Measurements from ENCODE around the gene CHMP4A. TPM values are rescaled to one million over a fixed set of nuclear protein-coding genes. Genes with fewer than 3 reads are reported as not detected.
"Not testable (repeated sequence)": the region's sequence is repeated elsewhere in the genome, so short reads cannot be mapped to it uniquely, and the experiment has no call there.

CHMP4A gene
- total RNA-seq, 1 donor from 2014 or later: 96.5 TPM

DNA sequence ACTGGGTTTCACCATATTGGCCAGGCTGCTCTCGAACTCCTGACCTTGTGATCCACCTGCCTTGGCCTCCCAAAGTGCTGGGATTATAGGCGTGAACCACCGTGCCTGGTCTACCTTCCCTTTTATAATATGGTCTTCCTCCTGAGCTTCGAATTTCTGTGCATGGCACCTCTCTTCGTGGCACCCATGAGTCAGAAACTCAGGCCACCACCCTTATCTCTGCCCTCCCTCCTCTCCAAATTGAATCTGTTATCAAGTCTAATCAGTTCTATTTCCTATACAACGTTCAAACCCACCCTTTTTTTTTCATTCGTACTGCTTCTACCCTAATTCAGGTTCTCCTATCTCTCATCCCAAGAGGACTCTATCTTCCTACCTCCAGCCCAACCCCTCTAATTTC is 34.1 kb upstream of the CHMP4A start:
- intact Hi-C loops (cut with micrococcal nuclease): no loop called here

DNA sequence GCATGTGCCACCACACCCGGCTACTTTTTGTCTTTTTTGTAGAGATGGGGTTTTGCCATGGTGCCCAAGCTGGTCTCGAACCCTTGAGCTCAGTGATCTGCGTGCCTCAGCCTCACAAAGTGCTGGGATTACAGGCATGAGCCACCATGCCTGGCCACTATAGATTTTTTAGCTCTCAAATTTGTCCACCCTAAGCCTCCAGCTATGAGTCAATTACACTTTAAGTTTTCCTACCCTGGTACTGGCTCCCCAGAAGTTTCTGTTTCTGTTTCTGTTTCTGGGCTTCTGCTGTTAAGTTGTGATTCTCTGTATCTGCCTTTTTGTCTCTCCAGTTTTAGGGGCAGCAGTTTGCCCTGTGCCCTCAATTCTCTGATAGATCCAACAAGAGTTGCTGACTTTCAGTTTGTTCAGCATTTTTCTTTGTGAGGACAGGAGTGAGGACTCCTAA is 33.5 kb upstream of the CHMP4A start:
- intact Hi-C loops (cut with micrococcal nuclease): no loop called here

DNA sequence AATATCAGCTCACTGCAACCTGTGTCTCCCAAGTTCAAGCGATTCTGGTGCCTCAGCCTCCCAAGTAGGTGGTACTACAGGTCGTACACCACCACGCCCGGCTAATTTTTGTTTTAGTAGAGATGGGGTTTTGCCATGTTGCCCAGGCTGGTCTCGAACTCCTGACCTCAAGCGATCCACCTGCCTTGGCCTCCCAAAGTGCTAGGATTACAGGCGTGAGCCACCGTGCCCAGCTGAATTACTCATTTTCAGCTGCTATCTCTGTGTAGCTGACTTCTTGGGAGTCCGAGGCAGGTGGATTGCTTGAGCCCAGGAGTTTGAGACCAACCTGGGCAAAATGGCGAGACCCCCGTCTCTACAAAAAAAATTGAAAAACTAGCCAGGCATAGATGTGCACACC is 32.1 kb upstream of the CHMP4A start:
- intact Hi-C loops (cut with micrococcal nuclease): not testable (repeated sequence)

DNA sequence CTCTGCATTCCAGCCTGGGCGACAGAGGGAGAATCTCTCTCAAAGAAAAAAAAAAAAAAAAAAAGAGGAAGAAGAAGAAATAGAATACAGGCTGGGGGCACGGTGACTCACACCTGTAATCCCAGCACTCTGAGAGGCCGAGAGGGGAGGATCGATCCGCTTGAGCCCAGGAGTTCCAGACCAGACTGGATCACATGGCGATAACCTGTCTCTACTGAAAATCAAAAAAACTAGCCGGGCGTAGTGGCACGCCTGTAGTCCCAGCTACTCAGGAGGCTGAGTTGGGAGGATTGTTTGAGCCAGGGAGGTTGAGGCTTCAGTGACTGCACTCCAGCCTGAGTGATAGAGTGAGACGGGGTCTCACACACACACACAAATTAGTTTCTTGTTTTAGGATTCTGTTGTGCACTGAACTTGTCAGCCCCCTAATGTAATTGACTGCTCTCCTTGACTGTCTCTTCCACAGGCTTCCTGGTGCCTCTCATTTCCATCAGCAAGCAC is 30.1 kb upstream of the CHMP4A start:
- intact Hi-C loops (cut with micrococcal nuclease): loop anchor here (1.0 to 5.0 kb wide), 3 partner anchors 54 to 774 kb away; partner anchors contain the start of gene NGDN

DNA sequence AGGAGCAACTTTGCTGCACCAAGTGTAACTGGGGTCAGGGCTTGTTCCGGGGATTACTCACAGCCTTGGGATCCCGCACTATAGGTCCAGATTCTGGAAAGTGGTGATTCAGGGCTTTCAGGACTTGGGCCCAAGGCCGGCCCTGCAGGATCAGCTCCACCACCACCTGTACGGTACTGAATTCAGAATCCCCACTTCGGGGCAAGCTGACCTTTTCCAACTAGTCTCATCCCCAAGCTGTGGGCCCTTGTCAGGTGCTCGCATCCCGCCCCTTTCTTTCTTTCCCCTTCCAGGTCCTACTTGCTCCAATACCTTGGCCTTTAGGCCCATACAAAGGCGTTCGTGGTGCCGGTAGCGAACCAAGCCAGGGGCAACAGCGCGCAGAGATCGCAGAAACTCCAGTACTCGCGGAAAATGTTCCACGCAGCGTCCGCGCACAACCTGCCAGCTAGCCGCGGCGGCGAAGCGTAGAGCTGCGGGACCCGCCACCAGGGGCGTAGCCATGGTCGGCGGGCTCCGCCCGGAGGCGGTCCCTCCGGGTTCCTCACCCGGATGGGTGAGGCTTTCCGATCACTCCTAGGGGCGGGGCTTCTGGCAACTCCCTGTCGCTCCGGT is 28.6 kb upstream of the CHMP4A start:
- intact Hi-C loops (cut with micrococcal nuclease): loop anchor here (1.0 to 5.0 kb wide), 15 partner anchors 10 to 430 kb away; partner anchors contain the start of genes DCAF11, EMC9, GMPR2 and IPO4

DNA sequence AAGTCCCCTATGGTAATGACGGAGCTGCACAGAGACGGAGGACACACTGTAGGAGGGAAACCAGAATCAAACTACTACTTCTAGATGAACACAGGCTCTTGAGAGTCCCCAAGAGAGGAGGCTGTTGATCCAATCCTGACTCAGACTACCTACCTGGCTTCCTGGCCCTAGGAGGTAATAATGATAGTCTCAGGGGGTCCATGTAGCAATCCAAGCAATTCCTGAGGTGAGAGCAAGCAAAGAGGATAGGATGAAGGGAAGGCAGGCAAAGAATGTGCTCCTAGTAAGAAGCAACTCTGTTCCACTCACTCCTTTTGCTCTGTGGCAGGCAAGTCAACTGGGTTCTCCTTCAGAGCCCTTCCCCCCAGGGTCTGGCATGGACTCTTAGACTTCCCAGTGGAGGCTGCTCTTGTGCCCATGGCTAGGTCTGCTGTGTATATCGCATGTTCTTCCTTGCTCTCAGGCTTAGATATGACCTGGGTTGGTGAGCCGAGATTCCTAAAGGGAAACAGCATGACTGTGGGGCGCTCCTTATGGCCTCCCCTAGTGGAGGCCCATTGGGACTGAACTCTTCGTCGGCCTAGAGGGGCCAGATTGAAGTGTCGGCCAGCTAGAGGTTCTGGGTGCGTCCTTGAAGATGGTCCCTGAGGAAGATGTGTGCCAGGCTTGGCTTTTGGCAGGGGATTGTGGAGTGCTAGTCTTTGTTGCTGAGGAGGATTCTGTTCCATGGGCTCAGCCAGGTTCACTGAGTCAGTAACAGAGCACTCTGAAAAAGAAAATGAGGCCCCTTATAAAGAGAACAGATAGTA is 27.0 kb upstream of the CHMP4A start:
- intact Hi-C loops (cut with micrococcal nuclease): loop anchor here (5.0 kb wide), 1 partner anchor 432 kb away; no protein-coding TSS in a partner anchor

DNA sequence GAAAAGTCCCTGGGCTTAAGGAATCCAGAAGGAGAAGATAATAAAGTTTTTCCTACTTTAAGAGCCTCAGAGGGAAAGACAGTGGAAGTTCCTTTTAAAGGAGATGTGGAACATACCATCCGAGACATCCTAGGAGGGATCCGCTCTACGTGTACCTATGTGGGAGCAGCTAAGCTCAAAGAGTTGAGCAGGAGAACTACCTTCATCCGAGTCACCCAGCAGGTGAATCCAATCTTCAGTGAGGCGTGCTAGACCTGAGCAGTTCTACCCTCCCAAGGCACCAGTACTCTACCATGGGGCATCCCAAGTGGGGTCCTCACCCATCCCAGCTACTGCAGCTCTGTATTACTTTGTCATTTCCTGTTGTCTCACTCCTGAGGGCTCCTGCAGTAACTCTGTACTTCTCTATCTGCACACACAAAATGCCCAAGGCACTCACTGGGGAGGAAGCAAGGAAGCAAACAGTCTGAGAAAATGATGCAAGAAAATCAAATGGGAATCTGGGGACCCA is 25.3 kb upstream of the CHMP4A start:
- intact Hi-C loops (cut with micrococcal nuclease): no loop called here

DNA sequence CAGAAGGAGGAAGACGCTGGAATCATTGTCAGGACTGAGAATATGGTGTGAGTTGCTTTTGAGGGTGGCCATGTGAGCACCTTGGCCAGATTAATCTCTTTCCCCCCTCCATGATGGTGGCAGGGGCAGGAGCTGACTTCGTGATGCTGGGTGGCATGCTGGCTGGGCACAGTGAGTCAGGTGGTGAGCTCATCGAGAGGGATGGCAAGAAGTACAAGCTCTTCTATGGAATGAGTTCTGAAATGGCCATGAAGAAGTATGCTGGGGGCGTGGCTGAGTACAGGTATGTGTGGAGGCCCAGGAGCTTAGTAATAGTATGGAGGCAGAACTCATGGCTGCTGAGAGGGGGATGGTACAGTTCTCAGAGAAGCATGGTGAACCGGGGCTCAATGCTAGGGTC is 24.8 kb upstream of the CHMP4A start:
- intact Hi-C loops (cut with micrococcal nuclease): no loop called here

DNA sequence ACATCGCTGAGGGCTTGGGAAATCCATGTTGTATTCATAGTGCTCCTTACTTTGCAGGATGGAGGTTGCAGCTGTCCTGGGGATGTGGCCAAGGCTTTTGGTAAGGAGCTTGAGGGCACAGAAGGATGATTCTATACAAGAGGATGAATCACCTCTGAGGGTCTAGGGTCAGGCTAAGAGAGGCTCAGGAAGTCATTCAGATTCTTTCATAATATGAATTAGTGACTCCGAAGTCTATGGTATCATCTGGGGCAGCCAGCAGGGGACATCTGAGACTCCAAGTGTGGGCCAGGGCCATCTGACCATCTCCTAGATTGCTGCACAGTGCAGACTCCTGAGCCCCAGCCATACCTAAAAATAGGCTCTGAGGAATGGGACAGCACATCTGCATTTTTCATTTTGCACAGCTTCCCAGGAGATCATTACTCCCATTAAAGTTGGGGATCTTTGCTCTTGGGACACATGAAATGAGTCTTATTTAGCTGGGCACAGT is 24.2 kb upstream of the CHMP4A start:
- intact Hi-C loops (cut with micrococcal nuclease): no loop called here

DNA sequence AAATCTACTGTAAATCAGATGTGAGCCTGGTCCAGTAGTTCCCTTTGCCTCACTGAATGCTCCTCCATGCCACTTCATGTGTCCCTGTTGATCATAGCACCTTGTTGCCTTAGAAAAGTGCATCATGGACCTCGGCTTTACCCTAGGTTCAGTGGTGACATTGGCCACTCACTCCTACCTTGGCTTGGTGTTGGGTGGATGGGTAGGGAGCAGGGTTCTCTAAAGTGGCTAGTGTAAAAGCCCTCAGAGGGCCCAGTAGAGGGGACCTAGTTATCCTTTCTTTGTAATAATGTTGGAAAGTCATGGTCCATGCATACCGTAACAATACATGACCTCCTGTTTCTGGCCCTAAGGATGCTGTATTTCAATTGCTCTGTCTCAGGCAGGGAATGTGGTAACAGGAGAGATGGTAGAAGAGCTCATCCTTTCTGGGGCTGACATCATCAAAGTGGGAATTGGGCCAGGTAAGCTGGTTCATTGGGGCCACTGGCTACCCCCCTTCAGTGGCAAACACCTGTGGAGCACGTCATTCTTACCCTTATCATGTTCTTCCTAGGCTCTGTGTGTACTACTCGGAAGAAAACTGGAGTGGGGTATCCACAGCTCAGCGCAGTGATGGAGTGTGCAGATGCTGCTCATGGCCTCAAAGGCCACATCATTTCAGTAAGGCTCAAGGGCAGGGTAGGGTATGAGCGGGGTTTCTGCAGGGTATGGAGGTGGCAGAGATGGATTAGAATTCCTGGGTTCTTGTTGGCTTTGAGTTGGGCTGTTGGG is 23.6 kb upstream of the CHMP4A start:
- intact Hi-C loops (cut with micrococcal nuclease): no loop called here

DNA sequence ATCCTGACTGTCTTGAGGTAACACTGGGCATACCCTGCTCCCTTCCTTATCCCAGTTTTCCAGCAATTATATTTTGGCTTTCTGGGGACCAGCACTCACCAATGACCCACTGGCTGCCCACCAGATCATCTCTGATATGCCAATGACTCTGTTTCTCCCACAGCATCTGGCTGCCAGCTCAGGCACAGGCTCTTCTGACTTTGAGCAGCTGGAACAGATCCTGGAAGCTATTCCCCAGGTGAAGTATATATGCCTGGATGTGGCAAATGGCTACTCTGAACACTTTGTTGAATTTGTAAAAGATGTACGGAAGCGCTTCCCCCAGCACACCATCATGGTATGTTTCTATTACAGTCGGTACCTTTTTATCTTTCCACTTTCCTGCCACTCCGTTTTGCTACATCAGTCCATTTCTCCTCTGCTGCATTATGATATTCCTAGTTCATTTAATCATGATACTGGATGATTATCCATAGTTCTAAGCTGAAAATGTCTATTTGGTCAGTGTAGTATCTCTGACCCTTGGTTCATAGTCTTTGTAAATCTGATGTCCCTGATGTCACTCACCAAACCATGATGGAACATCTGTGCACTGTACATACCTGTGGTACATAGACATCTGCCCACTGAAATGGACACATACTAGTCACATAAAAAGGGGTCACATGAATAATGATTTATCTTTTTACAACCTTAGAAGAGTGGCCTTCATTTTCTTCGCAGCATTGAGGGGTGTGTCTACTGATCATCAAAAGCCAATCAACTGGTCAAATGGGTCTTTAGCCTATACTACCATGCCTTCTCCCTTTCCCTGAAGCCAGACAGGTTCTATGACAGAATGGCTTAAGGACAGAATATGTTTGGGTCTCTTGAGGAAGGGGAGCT is 22.8 kb upstream of the CHMP4A start:
- intact Hi-C loops (cut with micrococcal nuclease): no loop called here

DNA sequence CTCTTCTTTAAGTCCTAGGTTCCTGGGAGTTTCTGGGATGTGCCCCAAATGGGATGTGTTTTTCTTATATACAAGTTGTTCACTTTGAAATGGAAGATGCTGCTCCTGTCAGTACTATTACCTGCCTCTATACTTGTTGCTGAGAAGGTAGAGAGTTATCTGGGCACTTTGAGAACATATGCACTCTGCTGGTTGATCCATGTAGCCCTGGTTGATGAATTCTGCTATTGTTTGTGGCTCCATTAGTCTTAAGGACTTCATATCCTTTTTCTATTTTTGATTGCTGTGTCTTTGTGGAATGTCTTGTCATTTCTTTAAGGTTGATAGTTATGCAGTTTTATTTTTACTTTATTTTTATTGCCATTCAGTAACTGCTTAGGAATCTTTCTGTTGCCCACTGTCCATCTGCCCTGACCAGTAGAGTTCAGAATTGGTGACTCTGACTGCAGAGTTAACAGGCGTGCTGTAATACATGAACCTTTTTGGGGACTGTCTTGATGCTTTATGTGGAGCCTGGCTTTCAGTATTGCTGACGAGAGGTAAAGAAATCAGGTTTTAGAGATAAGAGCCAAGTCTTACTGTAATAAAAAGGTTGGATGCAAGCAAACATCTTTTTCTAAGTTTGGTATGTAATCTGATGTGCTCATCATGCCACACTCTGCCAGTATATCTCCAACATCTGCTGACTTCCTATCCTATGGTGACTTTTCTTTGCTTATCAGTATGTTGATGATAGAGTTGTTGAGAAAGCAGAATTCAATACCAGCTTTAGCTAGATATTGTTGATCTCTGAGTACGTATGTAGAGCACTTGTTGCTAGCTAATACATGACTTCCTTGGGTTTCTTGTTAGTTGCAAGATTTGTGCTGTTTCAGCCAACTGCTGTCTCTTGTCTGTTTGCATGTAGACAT is 21.1 kb upstream of the CHMP4A start:
- intact Hi-C loops (cut with micrococcal nuclease): no loop called here

DNA sequence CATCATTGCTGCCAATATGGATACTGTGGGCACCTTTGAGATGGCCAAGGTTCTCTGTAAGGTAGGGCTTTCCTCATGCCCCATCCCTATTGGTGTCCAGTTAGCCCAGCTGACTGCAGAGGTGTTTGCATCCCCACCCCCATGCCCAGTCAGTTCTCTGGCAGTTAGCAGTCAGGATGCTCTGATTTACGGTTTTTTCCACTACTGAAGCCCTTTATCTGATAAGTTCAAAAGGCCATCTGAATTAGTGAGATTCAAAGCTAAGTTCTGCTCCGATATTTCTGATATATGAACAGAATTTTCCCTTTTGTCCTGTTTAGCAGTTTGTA is 20.2 kb upstream of the CHMP4A start:
- intact Hi-C loops (cut with micrococcal nuclease): no loop called here

DNA sequence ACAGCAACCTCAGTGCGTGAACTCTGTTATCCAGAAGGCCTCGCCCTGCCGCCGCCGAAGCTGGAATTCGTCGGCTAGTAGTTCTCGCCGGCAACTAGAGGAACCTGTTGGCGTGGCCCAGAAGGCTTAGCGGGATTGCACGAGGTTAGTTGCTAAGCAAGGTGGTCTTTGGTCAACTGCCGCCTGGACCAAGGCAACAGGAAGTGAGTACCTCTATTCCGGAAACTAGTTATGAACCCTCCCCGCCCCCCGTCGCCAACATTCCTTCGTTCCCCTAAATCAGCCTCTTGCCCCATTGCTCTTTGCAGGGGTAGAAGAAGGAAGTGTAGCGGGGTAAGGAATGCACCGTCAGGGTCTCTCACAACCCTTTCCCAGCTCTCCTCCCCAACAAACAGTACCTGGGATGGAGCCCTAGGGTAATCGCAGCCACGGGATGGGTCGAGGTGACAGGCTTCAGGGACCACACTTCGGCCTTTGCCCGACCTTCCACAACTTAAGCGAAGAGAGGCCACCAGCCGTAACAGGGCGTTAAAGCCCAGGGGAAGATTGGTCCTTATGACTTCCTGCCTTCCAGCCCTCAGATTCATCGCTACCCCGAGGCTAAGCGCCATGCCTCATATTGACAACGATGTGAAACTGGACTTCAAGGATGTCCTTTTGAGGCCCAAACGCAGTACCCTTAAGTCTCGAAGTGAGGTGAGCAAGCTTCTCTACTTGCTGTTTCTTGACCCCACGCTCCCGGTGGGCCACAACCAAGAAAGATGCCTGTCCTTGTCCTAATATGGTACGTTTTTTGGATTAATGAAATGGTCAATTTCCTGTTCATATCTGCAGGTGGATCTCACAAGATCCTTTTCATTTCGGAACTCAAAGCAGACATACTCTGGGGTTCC is 19.6 kb upstream of the CHMP4A start, which contains the start of gene GMPR2:
TSS of gene GMPR2 (plus strand) at position 285 of the 893 bp plus-strand sequence. CDS start at position 610, 325 bp downstream.
- intact Hi-C loops (cut with micrococcal nuclease): loop anchor here (1.0 kb wide), 12 partner anchors 9 to 209 kb away; partner anchors contain the start of genes DCAF11, DHRS1, EMC9 and IPO4

DNA sequence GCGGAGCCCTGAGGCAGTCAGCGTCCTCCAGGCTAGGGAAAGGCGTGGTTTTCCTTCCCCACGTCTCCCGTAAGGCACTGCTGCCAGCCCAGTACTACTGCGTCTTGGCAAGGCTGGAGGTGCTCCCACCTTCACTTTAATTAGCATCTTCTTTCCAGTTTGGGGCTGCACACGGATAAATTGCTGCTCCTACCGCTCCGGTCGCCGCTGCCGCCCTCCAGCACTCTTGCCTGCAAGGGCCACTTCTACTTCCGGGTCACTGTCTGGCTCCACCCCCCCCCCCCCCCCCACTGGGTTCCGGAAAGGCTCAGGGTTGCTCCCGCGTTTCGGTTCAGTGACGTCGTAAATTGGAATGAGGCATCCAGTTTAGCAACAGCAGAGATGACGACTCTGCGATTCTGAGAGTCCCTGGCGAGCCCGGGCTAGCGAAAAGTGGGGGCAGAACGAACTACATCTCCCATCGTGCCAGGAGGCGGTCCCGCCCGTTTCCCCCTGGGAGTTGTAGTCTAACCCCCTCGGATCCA is 18.9 kb upstream of the CHMP4A start, which contains the start of gene NEDD8:
TSS of gene NEDD8 (minus strand) at position 247 of the 524 bp plus-strand sequence. CDS start at position 147, 100 bp downstream.
- intact Hi-C loops (cut with micrococcal nuclease): loop anchor here (1.0 kb wide), 12 partner anchors 10 to 210 kb away; partner anchors contain the start of genes DCAF11, DHRS1, EMC9 and IPO4

DNA sequence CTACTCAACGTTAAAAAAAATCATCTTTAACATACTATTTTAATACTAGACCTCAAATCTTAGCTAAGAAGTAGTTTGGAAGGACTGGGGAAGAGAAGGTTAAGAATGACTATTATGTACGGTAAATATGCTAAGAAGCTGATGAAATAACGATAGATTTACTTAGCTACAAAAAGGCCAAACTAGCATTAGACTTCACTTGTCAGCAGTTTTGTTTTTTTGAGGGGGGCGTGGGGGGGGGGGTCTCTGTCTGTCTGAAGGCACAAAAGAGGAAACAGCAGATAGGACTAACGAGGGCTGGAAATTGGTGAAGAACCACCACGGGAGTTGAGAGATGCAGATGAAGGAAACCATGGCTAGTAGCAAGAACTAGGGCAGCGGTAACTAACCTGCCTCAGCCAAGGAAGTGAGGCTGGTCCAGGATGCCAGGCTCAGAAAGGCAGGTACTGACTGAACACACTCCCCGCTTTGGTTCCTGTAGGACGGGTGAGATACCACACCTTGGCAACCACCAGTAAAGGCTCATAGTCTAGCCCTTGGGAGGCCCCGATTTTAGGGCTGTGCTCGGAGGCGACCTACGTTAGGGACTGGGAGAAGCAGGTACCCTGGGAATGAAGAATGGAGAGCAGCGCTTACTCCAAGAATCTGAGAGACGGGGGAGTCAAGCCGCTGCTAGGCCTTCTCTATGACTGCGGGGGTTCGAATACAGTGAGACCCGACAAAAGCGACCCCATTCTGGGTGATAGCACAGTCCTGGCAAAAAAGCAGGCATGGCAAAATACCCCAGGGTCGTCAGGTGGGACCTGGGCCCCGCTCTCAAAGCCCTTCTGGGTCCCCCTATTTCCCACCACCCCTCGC is 18.2 kb upstream of the CHMP4A start:
- intact Hi-C loops (cut with micrococcal nuclease): loop anchor here (1.0 kb wide), 12 partner anchors 11 to 211 kb away; partner anchors contain the start of genes DCAF11, DHRS1, EMC9 and IPO4
